ENCODE data around the gene SORBS2. TPM values are rescaled to one million over a fixed set of nuclear protein-coding genes. Genes with fewer than 3 reads are reported as not detected.

SORBS2 gene
- total RNA-seq, 4 donors from 2014 or later: 21.5 to 118 (median 29.5) TPM

GRCh38 chr4:185541251-185541727, 270.7 kb downstream of the SORBS2 start:
- Histone ChIP-seq H3K27ac (peak overlapping the region; percentile 81 to 85), H3K4me1 (peaks cover 0 to 9% of the 10 kb centered on the region in 2 donors), H3K4me3 (no peak overlapping the region), H3K27me3 (no peaks in the 10 kb centered on the region), H3K9me3 (no peaks in the 10 kb centered on the region), H3K36me3 (no peaks in the 10 kb centered on the region)
- peak; percentile 70 to 73 for DNase-seq
- intact Hi-C loops (cut with DNase I; ENCODE audit: low total_unique reads): no loop called here
- TF ChIP-seq POLR2A (IDR thresholded peaks at IDR 0.05): no peak
- no peak for TF ChIP-seq CTCF (IDR thresholded peaks at IDR 0.05)

GRCh38 chr4:185540487-185541120, 271.4 kb downstream of the SORBS2 start:
- Histone ChIP-seq H3K4me3 (no peak overlapping the region), H3K4me1 (peaks cover 0 to 9% of the 10 kb centered on the region in 2 donors), H3K9me3 (no peaks in the 10 kb centered on the region), H3K36me3 (no peaks in the 10 kb centered on the region), H3K27ac (peak overlapping the region; percentile 81 to 85), H3K27me3 (no peaks in the 10 kb centered on the region)
- intact Hi-C loops (cut with DNase I; ENCODE audit: low total_unique reads): no loop called here
- TF ChIP-seq POLR2A (IDR thresholded peaks at IDR 0.05) (no peak), CTCF (IDR thresholded peaks at IDR 0.05) (no peak)
- DNase-seq: no peak

- peaks cover 0 to 9% of the 10 kb centered on the region in 2 donors for H3K4me1 ChIP-seq
- H3K4me3 ChIP-seq: no peak overlapping the region
- no peaks in the 10 kb centered on the region for H3K9me3 ChIP-seq
- H3K27me3 ChIP-seq: no peaks in the 10 kb centered on the region
- no peaks in the 10 kb centered on the region for H3K36me3 ChIP-seq
- intact Hi-C loops (cut with DNase I; ENCODE audit: low total_unique reads): no loop called here
- no peak for DNase-seq
- no peak overlapping the region for H3K27ac ChIP-seq
- TF ChIP-seq POLR2A (IDR thresholded peaks at IDR 0.05) (no peak), CTCF (IDR thresholded peaks at IDR 0.05) (no peak)
Measured at GRCh38 chr4:185540040-185540439, 272.0 kb downstream of the SORBS2 start.

- Histone ChIP-seq H3K4me1 (peaks cover 0 to 9% of the 10 kb centered on the region in 2 donors), H3K27me3 (no peaks in the 10 kb centered on the region), H3K36me3 (no peaks in the 10 kb centered on the region), H3K4me3 (no peak overlapping the region), H3K9me3 (no peaks in the 10 kb centered on the region), H3K27ac (no peak overlapping the region)
- intact Hi-C loops (cut with DNase I; ENCODE audit: low total_unique reads): no loop called here
- TF ChIP-seq CTCF (IDR thresholded peaks at IDR 0.05) (no peak), POLR2A (IDR thresholded peaks at IDR 0.05) (no peak)
- DNase-seq: no peak
Measured at GRCh38 chr4:185538806-185539205, 273.2 kb downstream of the SORBS2 start.

GRCh38 chr4:185536411-185536709, 275.6 kb downstream of the SORBS2 start:
- intact Hi-C loops (cut with DNase I; ENCODE audit: low total_unique reads): no loop called here
- H3K4me1 ChIP-seq: peaks cover 0 to 6% of the 10 kb centered on the region in 2 donors

More at GRCh38 chr4:185536411-185536709, 275.6 kb downstream of the SORBS2 start:
- peak; percentile 57 to 71 for DNase-seq
- Histone ChIP-seq H3K27ac (peak overlapping the region; percentile 94 to 98), H3K36me3 (no peaks in the 10 kb centered on the region), H3K27me3 (no peaks in the 10 kb centered on the region), H3K4me3 (peak overlapping the region; percentile 43 to 81), H3K9me3 (no peaks in the 10 kb centered on the region)
- TF ChIP-seq CTCF (IDR thresholded peaks at IDR 0.05): no peak
- TF ChIP-seq POLR2A (IDR thresholded peaks at IDR 0.05): peak in 1 of 2 donors; percentile 20

All from uterus (tissue), 4 donors.